Omental fat pad (tissue), 4 donors: ENCODE data around the gene MYH6. TPM values are rescaled to one million over a fixed set of nuclear protein-coding genes. Genes with fewer than 3 reads are reported as not detected.

ENCODE experiments used
- ATAC-seq: fragments of 150-250 bp; one replicate; pipeline ENCODE4 v1.9.1; 2016; ENCODE audit warnings: mild to moderate bottlenecking, moderate library complexity; ENCODE audit not compliant: low FRiP score
- DNase-seq: peaks from one replicate; pipeline ENCODE4 v3.0.0-alpha.2; 2019; ENCODE audit warnings: low spot score
- total RNA-seq, 4 donors: library from RNA; depleted of rRNA; stranded (reverse); fragments of >200 nt; gene quantifications; one replicate each; pipeline ENCODE4 v1.1.0, GENCODE V29; 2016
- TF ChIP-seq, protein P1 (sequence below), 3 donors: fragments of 450-650 bp; IDR thresholded peaks; one replicate each; pipeline ENCODE4 v1.5.1; 2016 to 2017; ENCODE audit warnings: antibody characterized with exemption in 3 of 3, mild to moderate bottlenecking in 3 of 3, moderate library complexity in 2 of 3

Gene MYH6
- total RNA-seq, 4 donors from 2014 or later: not detected

DNA sequence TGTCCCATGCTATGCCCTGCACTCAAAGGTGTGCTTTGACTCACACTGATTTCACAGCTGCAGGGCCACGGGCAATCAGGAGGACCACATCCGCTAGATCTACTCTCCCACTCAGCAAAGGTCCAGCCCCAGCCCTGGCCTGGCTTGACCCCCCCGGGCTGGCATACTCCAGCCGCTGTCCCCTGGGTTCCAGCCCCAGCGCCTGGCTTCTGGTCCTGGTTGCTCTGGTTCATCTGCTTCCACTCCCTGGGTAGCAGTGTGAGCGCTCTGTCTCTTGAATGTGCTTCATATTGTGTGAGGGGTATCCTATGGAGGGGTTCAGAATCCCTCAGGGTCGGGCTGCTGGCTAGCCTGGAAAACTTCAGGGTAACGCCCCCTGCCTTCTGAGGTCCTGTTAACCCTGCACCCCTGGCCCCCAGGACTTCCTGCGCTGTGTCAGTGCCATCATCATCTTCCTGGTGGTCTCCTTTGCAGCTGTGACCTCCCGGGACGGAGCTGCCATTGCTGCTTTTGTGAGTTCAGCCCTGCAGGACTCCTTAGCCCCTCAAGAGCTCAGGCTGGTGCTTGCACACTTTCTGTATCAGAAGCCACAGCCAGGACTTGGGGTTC, 29.4 kb downstream of the MYH6 start:
- DNase-seq: no peak
- TF ChIP-seq, protein P1, sequence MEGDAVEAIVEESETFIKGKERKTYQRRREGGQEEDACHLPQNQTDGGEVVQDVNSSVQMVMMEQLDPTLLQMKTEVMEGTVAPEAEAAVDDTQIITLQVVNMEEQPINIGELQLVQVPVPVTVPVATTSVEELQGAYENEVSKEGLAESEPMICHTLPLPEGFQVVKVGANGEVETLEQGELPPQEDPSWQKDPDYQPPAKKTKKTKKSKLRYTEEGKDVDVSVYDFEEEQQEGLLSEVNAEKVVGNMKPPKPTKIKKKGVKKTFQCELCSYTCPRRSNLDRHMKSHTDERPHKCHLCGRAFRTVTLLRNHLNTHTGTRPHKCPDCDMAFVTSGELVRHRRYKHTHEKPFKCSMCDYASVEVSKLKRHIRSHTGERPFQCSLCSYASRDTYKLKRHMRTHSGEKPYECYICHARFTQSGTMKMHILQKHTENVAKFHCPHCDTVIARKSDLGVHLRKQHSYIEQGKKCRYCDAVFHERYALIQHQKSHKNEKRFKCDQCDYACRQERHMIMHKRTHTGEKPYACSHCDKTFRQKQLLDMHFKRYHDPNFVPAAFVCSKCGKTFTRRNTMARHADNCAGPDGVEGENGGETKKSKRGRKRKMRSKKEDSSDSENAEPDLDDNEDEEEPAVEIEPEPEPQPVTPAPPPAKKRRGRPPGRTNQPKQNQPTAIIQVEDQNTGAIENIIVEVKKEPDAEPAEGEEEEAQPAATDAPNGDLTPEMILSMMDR (IDR thresholded peaks at IDR 0.05): no peak
- ATAC-seq: no peak

DNA sequence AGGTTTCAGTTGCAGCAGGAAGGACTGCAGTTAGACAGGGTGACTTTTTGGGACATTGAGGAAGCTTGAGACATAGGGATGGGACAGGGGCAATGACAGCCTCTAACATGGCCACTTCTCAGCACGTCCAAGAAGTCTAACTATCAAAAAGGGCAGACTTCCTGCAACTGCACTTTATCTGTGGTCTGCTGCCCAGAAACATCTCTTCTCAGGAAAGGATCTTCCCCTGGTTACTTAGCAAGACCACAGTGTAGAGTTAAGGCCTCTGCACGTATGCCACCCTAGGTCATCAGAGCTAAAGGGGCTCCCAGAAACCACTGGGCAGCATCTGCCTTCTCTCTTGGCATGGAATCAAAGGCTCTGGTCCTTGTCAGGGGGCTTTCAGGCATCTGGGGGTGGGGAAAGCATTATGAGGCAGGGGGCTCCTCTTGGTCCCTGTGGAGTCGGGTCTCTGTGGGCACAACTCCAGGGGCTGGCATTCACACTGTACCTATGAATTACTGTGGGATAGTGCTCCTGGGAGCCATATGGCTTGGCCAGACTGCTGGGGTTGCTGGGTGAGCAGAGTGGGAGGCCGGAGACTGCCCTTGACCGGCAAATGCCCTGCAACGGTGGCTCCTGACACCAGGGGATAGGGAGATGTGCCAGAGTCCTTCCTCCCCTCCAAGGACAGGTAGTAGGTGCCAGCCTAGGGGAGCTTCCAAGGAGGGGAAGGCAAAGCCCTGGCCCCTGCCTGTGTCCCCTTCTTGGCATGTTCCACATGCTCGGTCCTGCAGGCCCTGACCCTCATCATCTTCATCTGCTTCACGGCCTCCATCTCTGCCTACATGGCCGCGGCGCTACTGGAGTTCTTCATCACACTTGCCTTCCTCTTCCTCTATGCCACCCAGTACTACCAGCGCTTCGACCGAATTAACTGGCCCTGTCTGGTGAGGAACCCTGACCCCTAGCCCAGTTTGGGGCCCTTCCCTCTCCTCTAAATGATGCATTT, 30.2 kb downstream of the MYH6 start:
- ATAC-seq (no peak), DNase-seq (no peak)
- TF ChIP-seq, protein P1 (IDR thresholded peaks at IDR 0.05): no peak

DNA sequence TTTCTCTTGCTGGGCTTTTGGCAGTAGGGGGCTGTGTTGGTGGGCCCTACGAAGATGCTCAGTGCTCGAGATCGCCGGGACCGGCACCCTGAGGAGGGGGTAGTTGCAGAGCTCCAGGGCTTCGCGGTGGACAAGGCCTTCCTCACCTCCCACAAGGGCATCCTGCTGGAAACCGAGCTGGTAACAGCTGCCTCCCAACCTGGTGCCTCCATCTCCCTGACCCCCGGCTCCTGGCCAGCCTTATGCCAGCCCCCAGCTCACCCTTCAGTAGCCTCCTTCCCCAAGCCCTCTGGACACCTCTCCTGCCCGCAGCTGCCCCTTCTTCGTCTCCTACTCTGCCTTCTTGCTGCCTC, 30.9 kb downstream of the MYH6 start:
- DNase-seq (no peak), ATAC-seq (no peak)
- TF ChIP-seq, protein P1 (IDR thresholded peaks at IDR 0.05): no peak

DNA sequence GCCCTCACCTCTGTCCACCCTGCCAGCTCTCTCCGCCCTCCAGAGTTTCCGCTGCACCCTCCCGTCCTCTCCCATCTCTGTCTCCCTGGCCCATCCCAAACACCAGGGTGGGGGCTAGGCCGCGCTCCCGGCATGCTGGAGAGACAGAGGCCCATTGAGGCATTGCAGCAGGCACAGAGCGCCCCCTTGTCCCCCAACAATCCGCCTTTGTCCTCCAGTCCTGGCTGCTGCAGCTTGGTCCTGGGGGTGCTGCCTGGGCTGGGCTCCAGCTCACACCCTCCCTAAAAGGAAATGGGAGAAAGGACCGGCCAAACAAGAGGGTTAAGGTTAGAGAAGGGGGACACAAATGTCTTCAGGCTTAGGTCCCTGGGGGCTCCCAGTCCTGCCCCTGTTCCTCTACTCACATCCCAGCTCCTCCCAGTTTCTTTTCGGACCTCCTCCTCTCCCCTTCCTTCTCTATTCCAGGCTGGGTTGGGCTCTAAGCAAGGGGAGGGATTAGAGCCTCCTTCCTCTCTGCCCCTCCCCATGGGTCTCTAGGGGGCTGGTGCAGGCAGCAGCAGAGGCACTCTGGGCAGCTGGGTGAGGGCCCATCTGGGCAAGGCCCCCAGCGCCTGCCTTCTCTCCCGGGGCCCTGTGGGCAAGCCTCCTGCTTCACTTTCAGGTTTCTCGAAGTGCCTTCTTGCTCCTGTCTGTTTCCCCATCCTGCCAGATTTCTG, 31.4 kb downstream of the MYH6 start, which contains the start of gene CMTM5:
Gene CMTM5 (plus strand): TSS at position 565 of the 716 bp plus-strand sequence. CDS start 206 bp downstream, outside the sequence.
- TF ChIP-seq, protein P1 (IDR thresholded peaks at IDR 0.05): no peak
- DNase-seq (no peak), ATAC-seq (no peak)

DNA sequence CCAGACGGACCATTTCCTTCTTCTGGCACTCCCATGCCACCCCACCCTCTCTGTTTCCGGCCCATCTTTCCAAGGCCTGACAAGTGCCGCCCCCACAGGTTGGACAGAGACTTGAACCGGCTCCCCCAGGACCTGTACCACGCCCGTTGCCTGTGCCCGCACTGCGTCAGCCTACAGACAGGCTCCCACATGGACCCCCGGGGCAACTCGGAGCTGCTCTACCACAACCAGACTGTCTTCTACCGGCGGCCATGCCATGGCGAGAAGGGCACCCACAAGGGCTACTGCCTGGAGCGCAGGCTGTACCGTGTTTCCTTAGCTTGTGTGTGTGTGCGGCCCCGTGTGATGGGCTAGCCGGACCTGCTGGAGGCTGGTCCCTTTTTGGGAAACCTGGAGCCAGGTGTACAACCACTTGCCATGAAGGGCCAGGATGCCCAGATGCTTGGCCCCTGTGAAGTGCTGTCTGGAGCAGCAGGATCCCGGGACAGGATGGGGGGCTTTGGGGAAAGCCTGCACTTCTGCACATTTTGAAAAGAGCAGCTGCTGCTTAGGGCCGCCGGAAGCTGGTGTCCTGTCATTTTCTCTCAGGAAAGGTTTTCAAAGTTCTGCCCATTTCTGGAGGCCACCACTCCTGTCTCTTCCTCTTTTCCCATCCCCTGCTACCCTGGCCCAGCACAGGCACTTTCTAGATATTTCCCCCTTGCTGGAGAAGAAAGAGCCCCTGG, 32.4 kb downstream of the MYH6 start:
- TF ChIP-seq, protein P1 (IDR thresholded peaks at IDR 0.05): no peak
- no peak for DNase-seq

DNA sequence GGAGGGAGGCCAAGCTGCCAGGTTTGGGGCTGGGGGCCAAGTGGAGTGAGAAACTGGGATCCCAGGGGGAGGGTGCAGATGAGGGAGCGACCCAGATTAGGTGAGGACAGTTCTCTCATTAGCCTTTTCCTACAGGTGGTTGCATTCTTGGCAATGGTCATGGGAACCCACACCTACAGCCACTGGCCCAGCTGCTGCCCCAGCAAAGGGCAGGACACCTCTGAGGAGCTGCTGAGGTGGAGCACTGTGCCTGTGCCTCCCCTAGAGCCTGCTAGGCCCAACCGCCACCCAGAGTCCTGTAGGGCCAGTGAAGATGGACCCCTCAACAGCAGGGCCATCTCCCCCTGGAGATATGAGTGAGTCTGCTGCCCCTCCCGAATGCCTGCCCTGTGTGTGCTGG, 35.0 kb downstream of the MYH6 start:
- TF ChIP-seq, protein P1 (IDR thresholded peaks at IDR 0.05): no peak
- no peak for DNase-seq
- ATAC-seq: no peak

More for the DNA sequence above, 32.4 kb downstream of the MYH6 start:
- no peak for ATAC-seq
